HG03060 (cell line): ENCODE results near the gene OR3A3.
"Not testable (repeated sequence)": the region's sequence is repeated elsewhere in the genome, so short reads cannot be mapped to it uniquely, and the experiment has no call there.

Source experiments
- ATAC-seq: cut with Tn5 transposase; IDR thresholded peaks from one replicate; pipeline ENCODE4 v1.9.1; 2021; ENCODE audit warnings: low read depth, moderate number of reproducible peaks; ENCODE audit not compliant: unreplicated experiment

Gene OR3A3

GRCh38 chr17:3411070-3411469, at the start of gene OR3A3:
Gene OR3A3, plus strand, starts transcription at chr17:3411370.
- ATAC-seq, result no peak

- ATAC-seq, result not testable (repeated sequence)
Observed at GRCh38 chr17:3371167-3371566, 40.0 kb upstream of the OR3A3 start.

- no peak for ATAC-seq
Observed at GRCh38 chr17:3378321-3378720, 32.8 kb upstream of the OR3A3 start.

GRCh38 chr17:3381957-3382356, 29.2 kb upstream of the OR3A3 start:
- ATAC-seq, result no peak

GRCh38 chr17:3385869-3386816, 25.0 kb upstream of the OR3A3 start, which contains the start of gene OR3A2:
Gene OR3A2, minus strand, starts transcription at chr17:3386308.
- ATAC-seq, result no peak

- ATAC-seq, result no peak
Observed at GRCh38 chr17:3389791-3390190, 21.4 kb upstream of the OR3A3 start.

GRCh38 chr17:3397801-3398200, 13.4 kb upstream of the OR3A3 start:
- ATAC-seq, result not testable (repeated sequence)

- no peak for ATAC-seq
Observed at GRCh38 chr17:3398310-3398709, 12.9 kb upstream of the OR3A3 start, which contains the start of gene OR1E1. Gene OR1E1, minus strand, starts transcription at chr17:3398410. Its CDS starts 0 bp downstream, at chr17:3398410.

GRCh38 chr17:3400055-3400454, 11.1 kb upstream of the OR3A3 start:
- ATAC-seq, result no peak

- no peak for ATAC-seq
Observed at GRCh38 chr17:3401786-3402185, 9.4 kb upstream of the OR3A3 start.

- not testable (repeated sequence) for ATAC-seq
Observed at GRCh38 chr17:3403856-3404255, 7.3 kb upstream of the OR3A3 start.

- not testable (repeated sequence) for ATAC-seq
Observed at GRCh38 chr17:3412216-3412615, 1.0 kb downstream of the OR3A3 start.

- no peak for ATAC-seq
Observed at GRCh38 chr17:3415610-3416009, 4.4 kb downstream of the OR3A3 start.

GRCh38 chr17:3418222-3418621, 7.1 kb downstream of the OR3A3 start:
- ATAC-seq, result no peak

GRCh38 chr17:3433215-3433614, 22.0 kb downstream of the OR3A3 start:
- not testable (repeated sequence) for ATAC-seq

- no peak for ATAC-seq
Observed at GRCh38 chr17:3433741-3434140, 22.6 kb downstream of the OR3A3 start, which contains the start of gene OR1E2. Gene OR1E2, minus strand, starts transcription at chr17:3433841. Its CDS starts 0 bp downstream, at chr17:3433841.

GRCh38 chr17:3438368-3438767, 27.2 kb downstream of the OR3A3 start:
- ATAC-seq, result no peak

GRCh38 chr17:3440451-3440850, 29.3 kb downstream of the OR3A3 start:
- ATAC-seq, result no peak

GRCh38 chr17:3447625-3448024, 36.5 kb downstream of the OR3A3 start:
- ATAC-seq, result no peak

- ATAC-seq, result no peak
Observed at GRCh38 chr17:3448059-3448665, 37.0 kb downstream of the OR3A3 start.

GRCh38 chr17:3466355-3466754, 55.2 kb downstream of the OR3A3 start:
- not testable (repeated sequence) for ATAC-seq
